Gastrocnemius medialis (tissue), 4 donors: ENCODE data around the gene PCDH12.

Experiments used
- CTCF ChIP-seq, 5 experiments: fragments of 450-650 bp in 3 of 5; fragments of 200-600 bp in 2 of 5; sonication (generic) in 2 of 5; IDR thresholded peaks in 4 of 5; conservative IDR thresholded peaks in 1 of 5; 1 replicate in 4 of 5; 2 replicates in 1 of 5; pipeline ENCODE4 v1.5.1; 2016 to 2019; ENCODE audit warnings: antibody characterized with exemption in 5 of 5, mild to moderate bottlenecking in 3 of 5, moderate library complexity in 3 of 5
- POLR2A ChIP-seq, 2 donors: fragments of 450-650 bp; IDR thresholded peaks; one replicate each; pipeline ENCODE4 v1.6.1; 2017; ENCODE audit warnings: antibody characterized with exemption in 2 of 2, mild to moderate bottlenecking in 2 of 2, moderate library complexity in 2 of 2

DNA sequence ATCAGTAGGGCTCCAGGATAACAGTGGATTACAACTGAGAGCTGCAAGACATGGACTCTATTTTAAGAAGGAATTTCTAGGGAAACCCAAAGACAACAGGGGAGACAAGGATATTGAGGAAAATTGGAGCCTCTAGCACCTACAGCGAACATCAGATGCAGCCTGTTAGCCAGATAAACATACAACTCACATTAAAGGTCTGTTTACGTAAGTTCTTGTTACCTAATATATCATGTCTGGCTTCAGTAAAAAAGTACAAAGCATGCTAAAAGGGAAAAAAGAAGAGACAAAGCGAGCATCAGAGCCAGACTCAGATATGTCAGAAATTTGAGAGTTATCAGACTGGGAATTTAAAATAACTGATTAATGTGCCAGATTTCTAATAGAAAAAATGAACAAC is 37.7 kb upstream of the PCDH12 start:
- TF ChIP-seq CTCF (IDR thresholded peaks at IDR 0.05 in 4 of 5, conservative IDR thresholded peaks at IDR 0.05 in 1 of 5): no peak
- TF ChIP-seq POLR2A (IDR thresholded peaks at IDR 0.05): no peak
